HG03139 (cell line): ENCODE results near the gene TWIST2.

Experiments used
- ATAC-seq: cut with Tn5 transposase; IDR thresholded peaks from one replicate; pipeline ENCODE4 v1.9.1; 2021; ENCODE audit not compliant: unreplicated experiment

The TWIST2 gene

DNA sequence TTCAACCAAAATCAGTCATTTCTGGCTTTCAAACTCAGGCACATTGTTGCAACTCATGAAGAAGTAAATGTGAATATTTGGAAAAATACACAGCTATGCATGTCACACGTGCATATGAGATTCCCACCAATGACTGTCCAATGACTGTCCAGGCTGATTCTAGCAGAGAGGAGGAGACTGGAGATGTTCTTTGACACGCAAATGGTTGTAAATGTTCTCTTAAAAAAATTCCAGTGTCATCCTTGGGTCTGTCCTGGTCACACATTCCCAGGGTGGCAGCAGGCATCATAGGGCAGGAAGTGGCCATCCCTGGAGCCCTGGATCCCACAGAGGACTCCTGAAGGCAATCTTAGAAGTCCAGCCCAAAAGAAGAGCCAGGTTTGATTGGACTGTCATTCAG is 40.9 kb downstream of the TWIST2 start:
- no peak for ATAC-seq

- ATAC-seq: no peak
Measured at GRCh38 chr2:238890131-238890530, 42.2 kb downstream of the TWIST2 start.

GRCh38 chr2:238890618-238891456 is 43.0 kb downstream of the TWIST2 start:
- ATAC-seq: no peak

- ATAC-seq: no peak
Measured at GRCh38 chr2:238891457-238892203, 43.7 kb downstream of the TWIST2 start.

DNA sequence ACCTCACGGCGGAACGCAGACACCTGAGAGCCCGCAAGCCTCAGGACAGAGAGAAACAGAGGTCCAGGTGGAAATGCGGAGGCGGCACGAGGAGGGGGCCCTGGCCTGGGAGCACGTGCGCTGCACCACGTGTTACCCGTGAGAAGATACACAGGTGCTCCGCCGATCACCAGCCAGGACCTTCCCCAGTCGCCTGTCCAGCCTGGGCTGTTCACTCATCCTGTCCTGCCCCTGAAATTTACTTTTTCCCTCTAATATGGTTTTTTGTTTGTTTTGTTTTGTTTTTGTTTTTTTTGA is 44.3 kb downstream of the TWIST2 start:
- no peak for ATAC-seq

GRCh38 chr2:238892796-238893195 is 44.9 kb downstream of the TWIST2 start:
- ATAC-seq: no peak

- no peak for ATAC-seq
Measured at GRCh38 chr2:238893349-238894000, 45.6 kb downstream of the TWIST2 start.

DNA sequence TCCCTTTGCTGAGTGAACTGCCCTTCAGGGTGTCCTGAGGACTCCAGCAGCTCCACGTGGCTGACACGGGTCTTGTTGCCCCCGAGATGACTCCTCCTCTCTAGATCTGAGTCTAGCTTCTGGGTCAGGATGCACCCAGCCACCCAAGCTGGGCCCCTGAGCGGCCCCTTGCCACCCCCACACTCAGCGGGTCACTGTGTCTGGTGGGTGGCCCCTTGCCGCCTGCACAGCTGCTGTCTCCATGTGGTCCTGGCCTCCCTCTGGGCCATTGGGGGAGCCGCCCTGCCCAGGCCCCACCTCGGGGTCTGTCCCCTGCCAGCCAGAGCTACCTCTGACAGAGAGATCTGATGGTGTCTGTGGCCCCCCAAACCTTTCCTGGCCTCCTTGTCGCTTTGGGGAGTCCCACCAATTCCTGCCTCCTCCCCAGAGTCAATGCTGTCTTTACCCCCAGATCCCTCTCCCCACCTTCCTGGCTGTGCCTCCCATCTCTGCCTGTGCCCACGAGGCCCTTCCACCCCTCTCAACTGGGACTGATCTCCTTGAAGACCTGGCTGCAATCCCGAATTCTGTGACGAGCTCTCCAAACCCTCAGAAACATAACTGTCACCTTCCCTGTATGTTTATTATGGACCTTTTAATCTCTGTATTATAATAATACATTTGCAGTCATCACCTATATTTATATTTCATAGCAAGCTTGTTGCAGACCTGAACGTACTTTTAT is 46.5 kb downstream of the TWIST2 start:
- no peak for ATAC-seq

DNA sequence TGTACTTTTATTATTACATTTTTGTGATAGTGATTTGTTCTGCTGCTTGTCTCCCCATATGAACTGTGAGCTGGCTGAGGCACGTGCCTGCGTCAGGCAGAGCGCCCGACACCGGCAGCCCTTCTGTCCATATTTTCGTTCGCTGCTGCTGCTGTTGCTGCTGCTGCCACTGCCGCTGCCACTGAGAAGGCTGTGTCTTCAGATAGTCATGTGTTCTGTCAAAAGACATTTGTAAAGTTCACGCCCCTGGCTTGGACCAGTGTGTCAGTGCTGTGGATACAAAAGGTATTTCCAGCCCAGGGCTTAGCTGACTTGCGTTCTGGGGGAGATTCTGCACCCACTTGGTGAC is 47.0 kb downstream of the TWIST2 start:
- ATAC-seq: no peak

- ATAC-seq: no peak
Measured at GRCh38 chr2:238895361-238895882, 47.5 kb downstream of the TWIST2 start.

- ATAC-seq: no peak
Measured at GRCh38 chr2:238895891-238896600, 48.2 kb downstream of the TWIST2 start.

DNA sequence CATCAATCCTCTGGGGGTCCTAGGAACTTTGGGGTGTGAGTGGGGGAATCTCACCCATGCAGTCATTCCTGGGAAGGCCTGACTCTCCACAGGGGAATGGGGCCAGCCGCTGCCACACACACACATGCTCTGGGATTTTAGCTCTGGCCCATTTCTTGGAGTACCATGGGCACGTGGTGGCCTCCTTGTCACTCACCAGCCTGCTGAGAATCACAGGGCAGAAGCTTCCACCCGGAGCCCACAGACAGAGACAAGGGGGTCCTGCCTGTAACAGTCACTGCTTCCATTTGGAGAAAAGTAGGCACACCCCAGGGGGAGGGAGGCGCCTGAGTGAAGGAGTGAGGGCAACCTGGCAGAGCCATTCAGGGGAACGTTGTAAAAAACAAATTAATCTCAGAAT is 48.8 kb downstream of the TWIST2 start:
- ATAC-seq: no peak

GRCh38 chr2:238897122-238897880 is 49.4 kb downstream of the TWIST2 start:
- no peak for ATAC-seq

- ATAC-seq: no peak
Measured at GRCh38 chr2:238897911-238898311, 50.0 kb downstream of the TWIST2 start.

DNA sequence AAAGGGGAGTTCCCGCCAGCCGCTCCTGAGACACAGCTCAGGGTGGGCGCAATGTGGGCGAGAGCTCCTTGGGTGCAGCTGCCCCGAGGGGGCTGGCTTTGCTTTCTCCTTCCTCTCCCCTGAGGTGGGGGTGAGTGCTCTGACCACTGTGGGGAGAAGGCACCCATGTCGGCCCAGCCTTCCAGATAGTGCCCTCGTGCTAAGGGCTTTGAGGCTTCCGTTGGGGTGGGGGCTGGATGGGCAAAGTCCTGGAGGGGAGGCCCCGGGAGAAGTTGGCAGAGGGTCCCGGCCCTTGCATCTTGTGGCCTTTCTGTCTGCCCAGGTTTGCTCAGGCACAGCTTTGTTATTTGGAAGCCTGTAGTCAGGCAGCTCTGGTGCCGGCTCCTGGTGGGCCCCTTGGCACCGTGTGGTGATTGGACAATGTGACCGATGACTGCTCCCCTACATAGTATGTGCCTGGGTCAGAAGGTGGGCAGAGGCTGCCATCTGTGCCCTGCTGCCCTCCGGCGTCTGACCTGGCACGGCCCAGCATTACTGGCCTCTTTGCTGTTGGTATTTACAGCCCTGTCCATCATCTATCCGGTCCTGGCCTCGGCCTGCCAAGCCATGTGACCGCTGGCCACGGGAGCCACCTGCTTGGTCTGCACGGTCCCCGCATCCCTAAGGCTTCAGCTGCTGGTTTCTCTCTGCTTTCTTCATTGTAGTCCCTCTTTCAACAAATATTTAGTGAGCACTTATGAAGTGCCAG is 50.8 kb downstream of the TWIST2 start:
- ATAC-seq: no peak

- no peak for ATAC-seq
Measured at GRCh38 chr2:238899386-238899785, 51.5 kb downstream of the TWIST2 start.

- ATAC-seq: no peak
Measured at GRCh38 chr2:238900511-238900910, 52.6 kb downstream of the TWIST2 start.

DNA sequence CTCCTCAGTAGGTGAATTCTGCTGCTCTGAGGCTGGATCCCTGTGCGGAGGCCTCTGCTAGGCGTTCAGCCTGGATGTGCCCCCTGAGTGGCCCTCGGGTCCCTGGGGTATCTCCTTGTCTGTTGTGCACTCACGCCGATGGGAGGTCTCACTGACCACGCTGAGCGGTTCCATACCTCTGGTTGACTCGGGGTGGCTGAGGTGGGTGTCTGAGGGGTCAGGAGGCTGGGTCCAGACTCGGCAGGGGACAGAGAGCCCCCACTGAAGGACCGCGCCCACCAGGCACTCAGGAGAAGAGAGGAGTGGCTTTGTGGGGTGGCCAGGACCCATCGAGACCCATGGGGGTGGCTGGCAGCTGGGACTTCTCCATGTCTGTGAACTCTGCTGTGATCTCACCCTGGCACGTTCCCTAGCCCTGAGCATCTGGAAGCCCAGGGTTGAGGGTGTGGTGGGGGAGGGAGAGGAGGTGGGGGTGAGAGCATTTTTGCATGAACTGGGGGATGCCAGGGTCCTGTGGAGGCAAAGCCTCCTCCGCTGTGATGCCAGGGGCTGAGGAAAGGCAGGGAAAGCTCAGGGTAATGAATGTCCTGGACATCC is 53.7 kb downstream of the TWIST2 start:
- no peak for ATAC-seq

DNA sequence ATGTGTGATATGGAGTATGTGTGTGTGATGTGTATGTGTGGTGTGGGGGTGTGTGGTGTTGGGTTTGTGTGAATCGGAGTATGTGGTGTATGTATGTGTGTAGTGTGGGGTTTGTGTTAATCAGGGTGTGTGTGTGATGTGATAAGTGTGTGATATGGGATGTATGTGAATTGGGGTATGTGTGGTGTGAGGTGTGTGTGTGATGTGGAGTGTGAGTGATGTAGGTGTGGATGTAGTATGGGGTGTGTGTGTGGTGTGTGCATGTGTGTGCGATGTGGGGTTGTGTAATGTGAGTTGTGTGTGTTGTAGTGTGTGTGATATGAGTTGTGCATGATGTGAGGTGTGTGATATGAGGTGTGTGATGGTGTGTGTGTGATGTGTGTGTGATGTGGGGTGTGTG is 54.4 kb downstream of the TWIST2 start:
- no peak for ATAC-seq
